GM11168 (cell line): ENCODE results near the gene EFEMP1.

Source experiments
- in situ Hi-C: fragments of 300-500 bp; cut with MboI; formaldehyde crosslinking; loops from one replicate; pipeline ENCODE4 v1.12.0; 2022; ENCODE audit warnings: low sequenced_read_pairs; ENCODE audit not compliant: unreplicated experiment

Gene EFEMP1

GRCh38 chr2:55943466-55943865 is 19.9 kb upstream of the EFEMP1 start:
- in situ Hi-C loops = no loop called here

- in situ Hi-C loops = no loop called here
These were observed 12.8 kb upstream of the EFEMP1 start for GRCh38 chr2:55936351-55936750.

DNA sequence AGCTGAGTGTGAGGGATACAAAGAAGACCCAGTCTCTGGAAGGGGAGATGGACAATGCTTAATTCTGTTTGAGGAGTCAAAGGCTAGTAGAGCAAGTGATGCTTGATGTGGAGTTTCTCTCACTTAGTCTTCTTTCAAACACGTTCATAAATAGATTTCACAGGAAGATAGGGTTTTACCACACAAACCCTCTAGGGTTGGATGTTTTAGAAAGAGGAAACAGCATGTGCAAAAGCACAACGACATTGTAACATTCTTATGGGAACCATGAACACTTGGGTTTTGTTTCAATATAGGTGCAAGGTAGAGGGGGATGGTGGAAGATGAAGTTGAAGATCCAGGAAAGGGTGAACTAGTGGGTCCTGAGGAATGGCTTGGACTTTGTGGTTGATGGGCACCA is 10.8 kb upstream of the EFEMP1 start:
- in situ Hi-C loops = no loop called here

DNA sequence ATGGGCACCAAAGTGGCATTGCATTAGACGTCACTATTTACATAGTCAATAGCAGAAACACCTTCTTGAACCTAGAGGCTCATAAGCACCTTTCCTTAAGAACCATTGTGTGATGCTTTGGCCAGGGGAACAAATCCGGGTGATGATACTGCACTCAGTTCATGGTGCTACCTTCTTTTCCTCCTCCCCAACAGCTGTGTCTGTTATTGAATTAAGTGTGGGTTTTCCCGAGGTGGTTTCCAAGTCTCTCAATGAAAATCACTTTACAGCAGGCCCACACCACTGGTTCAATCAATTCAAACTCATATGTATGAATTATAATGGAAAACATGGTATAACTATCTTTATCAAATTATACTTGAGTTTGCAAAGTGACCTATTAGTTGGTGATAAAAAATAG is 9.3 kb upstream of the EFEMP1 start:
- in situ Hi-C loops = no loop called here

GRCh38 chr2:55931281-55931680 is 7.7 kb upstream of the EFEMP1 start:
- in situ Hi-C loops = no loop called here

DNA sequence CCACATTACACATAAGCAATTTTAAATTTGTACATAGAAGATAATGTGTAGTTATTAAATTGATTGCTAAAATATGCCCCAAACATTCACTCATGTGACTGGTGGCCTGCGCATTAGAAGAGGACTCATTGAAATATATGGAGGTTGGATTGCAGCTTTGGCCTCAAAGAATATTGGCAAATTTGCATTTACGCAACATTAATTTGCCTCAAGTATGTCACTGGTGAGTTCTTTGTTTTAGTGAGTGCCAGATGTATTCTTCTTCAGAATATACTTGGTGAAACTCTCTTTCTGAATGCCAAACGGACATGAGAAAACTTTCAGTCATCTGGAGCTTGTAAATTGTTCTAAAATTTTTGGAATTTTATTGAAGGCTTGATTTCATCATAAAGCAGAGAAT is 5.9 kb upstream of the EFEMP1 start:
- in situ Hi-C loops = no loop called here

DNA sequence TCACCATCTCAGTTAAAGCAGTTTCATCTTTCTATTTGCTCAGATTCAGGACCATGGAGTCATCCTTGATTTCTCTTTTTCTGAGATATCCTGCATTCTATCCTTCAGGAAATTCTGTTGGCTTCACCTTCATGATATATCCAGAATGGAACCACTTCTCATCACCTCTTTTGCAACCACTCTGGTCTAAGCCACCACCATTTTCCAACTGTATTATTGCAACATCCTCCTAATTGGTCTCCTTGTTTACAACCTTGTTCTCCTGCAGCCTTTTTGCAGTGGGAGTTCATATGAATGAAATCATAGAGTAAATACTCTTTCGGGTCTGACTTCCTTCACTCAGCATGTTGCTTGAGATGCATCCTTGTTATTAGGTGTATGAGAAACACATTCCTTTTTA is 3.4 kb upstream of the EFEMP1 start:
- in situ Hi-C loops = no loop called here

- in situ Hi-C loops = no loop called here
These were observed 2.7 kb upstream of the EFEMP1 start for GRCh38 chr2:55926246-55926645.

GRCh38 chr2:55923982-55924321 is 370 bp upstream of the EFEMP1 start:
- in situ Hi-C loops = no loop called here

- in situ Hi-C loops = no loop called here
These were observed 1.2 kb downstream of the EFEMP1 start for GRCh38 chr2:55922291-55922907.

GRCh38 chr2:55919574-55919973 is 4.0 kb downstream of the EFEMP1 start:
- in situ Hi-C loops = no loop called here

GRCh38 chr2:55918856-55919255 is 4.7 kb downstream of the EFEMP1 start:
- in situ Hi-C loops = no loop called here

DNA sequence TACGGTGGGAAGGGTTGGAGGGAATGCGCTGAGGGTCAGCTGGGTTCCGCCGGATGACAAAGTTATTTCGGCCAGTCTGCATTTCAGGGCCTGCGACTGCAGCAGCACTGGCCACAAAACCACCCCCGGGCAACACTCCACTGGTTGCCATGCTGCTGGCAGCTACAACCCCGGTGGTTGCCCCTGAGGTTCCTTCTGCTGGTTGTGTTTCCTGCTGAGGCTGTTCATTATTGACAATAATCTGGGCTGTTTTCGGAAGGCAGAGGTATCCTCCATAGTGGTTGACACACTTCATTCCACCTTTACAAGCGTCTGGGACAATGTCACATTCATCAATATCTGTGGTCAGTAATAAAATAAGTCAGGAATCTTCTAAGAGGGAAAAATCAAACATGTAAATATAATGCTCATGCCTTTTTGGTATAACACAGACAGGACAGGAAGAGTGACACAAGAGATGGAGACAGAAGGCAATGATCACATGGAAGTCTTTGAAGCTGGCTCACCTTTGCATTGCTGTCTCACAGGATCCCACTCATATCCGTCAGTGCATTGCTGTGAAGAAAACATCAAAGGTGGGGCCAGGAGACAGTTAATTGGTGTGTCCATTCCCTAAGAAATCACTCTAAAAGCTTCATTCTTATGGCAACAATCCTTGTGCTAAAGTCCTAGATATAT is 5.7 kb downstream of the EFEMP1 start:
- in situ Hi-C loops = no loop called here

DNA sequence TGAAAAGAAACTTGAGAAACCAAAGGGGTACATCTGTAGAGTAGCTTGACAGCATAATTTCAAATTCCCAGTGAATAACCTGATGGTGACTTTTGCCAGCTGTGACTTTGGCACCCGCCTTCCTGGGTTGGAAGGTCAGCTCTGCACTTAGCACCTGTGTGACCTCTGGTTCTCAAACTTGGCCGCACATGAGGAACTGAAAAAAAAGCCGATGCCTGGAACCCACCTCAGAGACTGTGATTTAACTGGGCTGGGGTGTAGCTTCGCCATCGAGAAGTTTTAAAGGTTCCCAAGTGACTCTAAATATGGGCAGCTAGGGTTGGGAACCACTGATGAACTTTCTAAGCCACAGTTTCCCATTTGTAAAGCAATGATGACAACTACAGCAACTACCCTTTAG is 6.5 kb downstream of the EFEMP1 start:
- in situ Hi-C loops = no loop called here

GRCh38 chr2:55916473-55917049 is 7.0 kb downstream of the EFEMP1 start:
- in situ Hi-C loops = no loop called here

- in situ Hi-C loops = no loop called here
These were observed 8.8 kb downstream of the EFEMP1 start for GRCh38 chr2:55914786-55915185.

DNA sequence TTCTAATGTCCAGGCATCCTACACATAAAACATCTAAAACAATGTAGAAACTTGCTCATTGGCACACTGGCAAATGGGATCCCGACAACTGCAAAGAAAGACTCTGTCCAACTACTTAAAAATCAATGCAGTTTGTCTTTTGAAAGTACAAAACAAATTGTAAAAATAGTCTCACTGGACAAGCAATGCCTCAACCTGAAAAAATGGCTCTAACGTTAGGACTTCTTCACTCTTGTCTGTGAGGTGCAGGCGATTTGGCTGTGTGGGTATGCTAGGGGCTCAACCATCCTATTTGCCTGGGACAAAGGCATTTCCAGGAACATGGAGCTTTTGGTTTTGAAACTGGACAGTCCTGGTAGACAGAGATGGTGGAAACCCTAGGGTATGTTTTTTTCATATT is 10.7 kb downstream of the EFEMP1 start:
- in situ Hi-C loops = no loop called here

- in situ Hi-C loops = no loop called here
These were observed 13.5 kb downstream of the EFEMP1 start for GRCh38 chr2:55910077-55910476.

GRCh38 chr2:55907686-55908085 is 15.9 kb downstream of the EFEMP1 start:
- in situ Hi-C loops = no loop called here

- in situ Hi-C loops = no loop called here
These were observed 16.6 kb downstream of the EFEMP1 start for GRCh38 chr2:55906993-55907392.

DNA sequence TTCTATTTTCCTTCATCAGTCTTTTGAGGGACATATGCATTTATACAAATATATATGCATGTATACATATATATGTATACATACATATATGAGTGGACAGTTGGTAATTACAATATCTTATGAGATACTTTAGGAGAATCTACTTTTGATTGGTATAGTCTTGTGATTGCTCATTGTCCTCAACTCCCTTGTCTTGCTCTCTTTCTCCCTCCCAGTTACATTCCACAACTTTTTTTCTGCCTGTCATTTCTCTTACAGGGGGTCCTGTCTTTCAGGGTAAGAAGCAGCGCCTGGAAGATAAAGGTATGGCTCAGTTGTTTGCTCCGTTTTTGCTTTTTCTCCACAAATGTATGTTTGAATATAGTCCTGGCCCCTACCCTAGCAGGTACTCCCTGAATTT is 19.9 kb downstream of the EFEMP1 start:
- in situ Hi-C loops = no loop called here

DNA sequence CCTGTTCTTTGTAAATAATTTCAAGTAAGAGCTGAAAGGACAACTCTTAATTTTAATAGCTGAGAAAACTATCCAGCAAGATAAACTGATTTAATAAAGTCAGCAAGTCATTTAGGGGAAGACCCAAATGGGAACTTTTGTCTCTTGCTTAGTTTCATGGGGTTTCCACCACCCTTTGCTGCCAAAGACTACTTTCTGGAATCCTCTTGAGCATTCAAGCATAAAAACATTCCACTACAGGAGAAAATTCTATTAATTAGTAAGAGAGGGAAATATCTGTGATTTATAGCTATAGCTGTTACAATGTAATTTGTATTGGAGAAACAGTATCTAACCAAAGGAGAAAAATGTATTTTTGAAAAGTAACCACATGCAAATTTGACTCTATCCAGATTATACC is 20.6 kb downstream of the EFEMP1 start:
- in situ Hi-C loops = no loop called here
